OCI-LY1 (cell line): ENCODE measurements around the gene ADGRG3.

ENCODE experiments used
- H2AFZ ChIP-seq: fragments of 200-600 bp; sonication (generic), shearing (Covaris generic); 2 replicates; pipeline ENCODE4 v1.6.0; 2014; ENCODE audit warnings: antibody characterized with exemption, mild to moderate bottlenecking, low read length
- H3F3A ChIP-seq: fragments of 200-600 bp; sonication (generic), shearing (Covaris generic); 2 replicates; pipeline ENCODE4 v1.6.0; 2014; ENCODE audit warnings: mild to moderate bottlenecking, antibody characterized with exemption, low read length, moderate library complexity; ENCODE audit not compliant: insufficient read depth
- H3K27ac ChIP-seq: fragments of 200-600 bp; sonication (generic); 2 replicates; pipeline ENCODE4 v1.5.1; 2014; ENCODE audit warnings: low read length, mixed run types, mild to moderate bottlenecking, low read depth; ENCODE audit not compliant: poor library complexity, severe bottlenecking
- H3K27me3 ChIP-seq: fragments of 200-600 bp; sonication (generic); 2 replicates; pipeline ENCODE4 v1.6.0; 2014; ENCODE audit warnings: antibody characterized with exemption, mild to moderate bottlenecking, low read length, moderate library complexity; ENCODE audit not compliant: insufficient read depth
- H3K36me3 ChIP-seq: fragments of 200-600 bp; sonication (generic); 2 replicates; pipeline ENCODE4 v1.6.1; 2014; ENCODE audit warnings: mild to moderate bottlenecking, antibody characterized with exemption, low read length, moderate library complexity, mixed read lengths; ENCODE audit not compliant: insufficient read depth
- H3K4me1 ChIP-seq: fragments of 200-600 bp; sonication (generic); 2 replicates; pipeline ENCODE4 v1.5.1; 2014; ENCODE audit warnings: mild to moderate bottlenecking, low read length, moderate library complexity; ENCODE audit not compliant: insufficient read depth, severe bottlenecking
- H3K4me2 ChIP-seq: fragments of 200-600 bp; sonication (generic), shearing (Covaris generic); 2 replicates; pipeline ENCODE4 v1.6.1; 2014; ENCODE audit warnings: low read length
- H3K4me3 ChIP-seq: fragments of 200-600 bp; sonication (generic); 2 replicates; pipeline ENCODE4 v1.5.1; 2014; ENCODE audit warnings: low read length, low read depth, mild to moderate bottlenecking, mixed read lengths; ENCODE audit not compliant: poor library complexity, severe bottlenecking
- H3K79me2 ChIP-seq: fragments of 200-600 bp; shearing (Covaris generic); 2 replicates; pipeline ENCODE4 v1.6.1; 2016; ENCODE audit warnings: mixed run types, low read length, mixed read lengths; ENCODE audit not compliant: insufficient read depth
- H3K9ac ChIP-seq: fragments of 200-600 bp; sonication (generic), shearing (Covaris generic); 2 replicates; pipeline ENCODE4 v1.6.1; 2014; ENCODE audit warnings: mild to moderate bottlenecking, low read length, mixed read lengths
- H3K9me2 ChIP-seq: fragments of 200-600 bp; sonication (generic), shearing (Covaris generic); 2 replicates; pipeline ENCODE4 v1.6.1; 2014; ENCODE audit warnings: low read depth, mild to moderate bottlenecking, low read length, mixed read lengths
- H3K9me3 ChIP-seq: fragments of 200-600 bp; shearing (Covaris generic); 2 replicates; pipeline ENCODE4 v1.6.1; 2014; ENCODE audit warnings: low read length, mixed read lengths
- H4K20me1 ChIP-seq: fragments of 200-600 bp; sonication (generic), shearing (Covaris generic); 2 replicates; pipeline ENCODE4 v1.6.0; 2016; ENCODE audit warnings: mild to moderate bottlenecking, low read length; ENCODE audit not compliant: insufficient read depth
- EZH2 ChIP-seq: fragments of 200-600 bp; sonication (generic), shearing (Covaris generic); IDR thresholded peaks from 2 replicates; pipeline ENCODE4 v1.8.0; 2017; ENCODE audit warnings: borderline replicate concordance, mixed run types, mild to moderate bottlenecking, antibody characterized with exemption, low read length, moderate library complexity, mixed read lengths
- TF ChIP-seq, protein P1 (sequence below): fragments of 200-600 bp; sonication (generic), shearing (Covaris generic); IDR thresholded peaks from 2 replicates; pipeline ENCODE4 v1.5.1; 2017; ENCODE audit warnings: mild to moderate bottlenecking, antibody characterized with exemption, low read length, moderate library complexity, mixed read lengths

ADGRG3 gene

DNA sequence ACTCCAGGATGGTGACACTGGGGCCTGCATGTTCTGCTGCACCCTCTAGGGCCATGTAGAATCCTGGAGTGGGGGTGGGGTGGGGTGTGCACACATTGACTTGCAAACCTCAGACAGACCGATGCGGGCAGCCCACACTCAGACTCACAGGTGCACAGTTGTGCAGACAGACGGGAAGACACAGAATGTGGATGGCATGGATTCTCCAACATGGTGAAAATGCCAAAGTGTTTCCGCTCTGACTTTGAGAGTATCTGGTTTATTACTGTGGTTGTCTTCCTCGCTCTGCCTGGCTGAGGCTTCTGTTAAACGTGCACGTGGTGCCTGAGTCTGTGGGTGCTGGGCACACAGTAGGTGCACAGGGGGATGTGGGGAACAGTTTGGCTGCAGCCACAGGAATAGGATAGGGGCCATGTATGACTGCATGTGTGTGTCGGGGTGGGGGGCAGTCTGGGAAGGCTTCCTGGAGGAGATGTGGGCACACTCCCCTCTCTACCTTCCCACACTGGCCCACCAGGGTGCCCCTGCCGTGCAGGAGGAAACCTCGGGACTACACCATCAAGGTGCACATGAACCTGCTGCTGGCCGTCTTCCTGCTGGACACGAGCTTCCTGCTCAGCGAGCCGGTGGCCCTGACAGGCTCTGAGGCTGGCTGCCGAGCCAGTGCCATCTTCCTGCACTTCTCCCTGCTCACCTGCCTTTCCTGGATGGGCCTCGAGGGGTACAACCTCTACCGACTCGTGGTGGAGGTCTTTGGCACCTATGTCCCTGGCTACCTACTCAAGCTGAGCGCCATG, 9.0 kb upstream of the ADGRG3 start:
- Histone ChIP-seq H3K9me2 (no peaks in the 10 kb centered on the region), H3K27ac (no peak overlapping the region), H3F3A (no peaks in the 10 kb centered on the region), H3K9me3 (no peaks in the 10 kb centered on the region), H4K20me1 (no peaks in the 10 kb centered on the region), H3K9ac (no peak overlapping the region), H3K27me3 (0 out of 2 replicates have a peak, but pooled peaks cover 7% of the 10 kb centered on the region), H3K4me1 (no peaks in the 10 kb centered on the region), H2AFZ (no peak overlapping the region), H3K79me2 (no peaks in the 10 kb centered on the region), H3K36me3 (no peaks in the 10 kb centered on the region), H3K4me2 (no peak overlapping the region), H3K4me3 (no peak overlapping the region)
- TF ChIP-seq, protein P1, sequence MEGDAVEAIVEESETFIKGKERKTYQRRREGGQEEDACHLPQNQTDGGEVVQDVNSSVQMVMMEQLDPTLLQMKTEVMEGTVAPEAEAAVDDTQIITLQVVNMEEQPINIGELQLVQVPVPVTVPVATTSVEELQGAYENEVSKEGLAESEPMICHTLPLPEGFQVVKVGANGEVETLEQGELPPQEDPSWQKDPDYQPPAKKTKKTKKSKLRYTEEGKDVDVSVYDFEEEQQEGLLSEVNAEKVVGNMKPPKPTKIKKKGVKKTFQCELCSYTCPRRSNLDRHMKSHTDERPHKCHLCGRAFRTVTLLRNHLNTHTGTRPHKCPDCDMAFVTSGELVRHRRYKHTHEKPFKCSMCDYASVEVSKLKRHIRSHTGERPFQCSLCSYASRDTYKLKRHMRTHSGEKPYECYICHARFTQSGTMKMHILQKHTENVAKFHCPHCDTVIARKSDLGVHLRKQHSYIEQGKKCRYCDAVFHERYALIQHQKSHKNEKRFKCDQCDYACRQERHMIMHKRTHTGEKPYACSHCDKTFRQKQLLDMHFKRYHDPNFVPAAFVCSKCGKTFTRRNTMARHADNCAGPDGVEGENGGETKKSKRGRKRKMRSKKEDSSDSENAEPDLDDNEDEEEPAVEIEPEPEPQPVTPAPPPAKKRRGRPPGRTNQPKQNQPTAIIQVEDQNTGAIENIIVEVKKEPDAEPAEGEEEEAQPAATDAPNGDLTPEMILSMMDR, result no peak
- no peak for TF ChIP-seq EZH2

DNA sequence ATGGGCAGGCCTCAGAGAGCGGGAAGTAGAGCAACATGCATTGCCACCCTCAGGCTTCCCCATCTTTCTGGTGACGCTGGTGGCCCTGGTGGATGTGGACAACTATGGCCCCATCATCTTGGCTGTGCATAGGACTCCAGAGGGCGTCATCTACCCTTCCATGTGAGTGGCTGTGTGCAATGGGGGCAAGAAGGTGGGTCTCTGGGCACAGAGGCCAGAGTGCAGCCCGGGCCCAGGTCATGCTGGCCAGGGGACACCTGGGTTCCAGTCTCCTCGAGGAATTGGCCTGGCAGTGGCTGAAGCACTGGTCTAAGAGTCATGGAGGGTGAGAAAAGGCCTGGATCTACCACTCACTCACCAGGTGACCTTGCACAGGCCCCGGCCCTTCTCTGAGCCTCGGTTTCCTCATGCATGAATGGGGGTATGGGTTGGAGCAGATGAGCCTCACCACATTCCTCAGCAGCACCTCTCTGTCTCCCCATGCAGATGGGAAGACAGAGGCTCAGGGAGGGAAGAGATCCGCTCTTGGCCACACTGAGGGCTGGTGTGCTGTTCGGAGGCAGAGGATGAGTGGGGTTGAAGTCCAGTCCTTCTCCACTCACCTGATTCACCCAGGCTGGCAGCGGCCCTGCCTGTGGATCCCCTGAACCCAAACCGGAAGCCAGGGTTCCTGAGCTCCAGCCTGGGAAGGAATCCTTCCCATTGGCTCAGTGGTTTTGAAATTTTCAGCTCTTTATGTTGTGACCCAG, 7.2 kb upstream of the ADGRG3 start:
- Histone ChIP-seq H3K27ac (no peak overlapping the region), H3K27me3 (0 out of 2 replicates have a peak, but pooled peaks cover 4% of the 10 kb centered on the region), H3K9ac (no peak overlapping the region), H3K36me3 (no peaks in the 10 kb centered on the region), H4K20me1 (no peaks in the 10 kb centered on the region), H3K9me3 (no peaks in the 10 kb centered on the region), H2AFZ (no peak overlapping the region), H3F3A (no peaks in the 10 kb centered on the region), H3K79me2 (no peaks in the 10 kb centered on the region), H3K4me1 (no peaks in the 10 kb centered on the region), H3K9me2 (no peaks in the 10 kb centered on the region), H3K4me3 (no peak overlapping the region), H3K4me2 (no peak overlapping the region)
- TF ChIP-seq, protein P1, result no peak
- TF ChIP-seq EZH2, result no peak

DNA sequence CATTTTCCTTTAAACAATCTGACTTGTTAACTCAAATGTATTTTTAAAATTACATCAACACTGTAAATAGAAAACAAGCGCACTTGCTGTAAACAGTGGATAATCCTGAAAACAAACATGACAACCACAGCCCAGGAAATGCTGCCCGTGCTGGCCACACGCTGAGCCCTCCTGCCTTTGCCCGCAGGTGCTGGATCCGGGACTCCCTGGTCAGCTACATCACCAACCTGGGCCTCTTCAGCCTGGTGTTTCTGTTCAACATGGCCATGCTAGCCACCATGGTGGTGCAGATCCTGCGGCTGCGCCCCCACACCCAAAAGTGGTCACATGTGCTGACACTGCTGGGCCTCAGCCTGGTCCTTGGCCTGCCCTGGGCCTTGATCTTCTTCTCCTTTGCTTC, 6.6 kb upstream of the ADGRG3 start:
- Histone ChIP-seq H3K4me1 (no peaks in the 10 kb centered on the region), H3K79me2 (no peaks in the 10 kb centered on the region)

More for the DNA sequence above, 6.6 kb upstream of the ADGRG3 start:
- Histone ChIP-seq H3K4me2 (no peak overlapping the region), H3F3A (no peaks in the 10 kb centered on the region), H3K27ac (no peak overlapping the region), H3K9me2 (no peaks in the 10 kb centered on the region), H4K20me1 (no peaks in the 10 kb centered on the region), H3K9ac (no peak overlapping the region), H3K27me3 (no peaks in the 10 kb centered on the region), H3K4me3 (no peak overlapping the region), H3K9me3 (no peaks in the 10 kb centered on the region), H2AFZ (no peak overlapping the region), H3K36me3 (no peaks in the 10 kb centered on the region)
- TF ChIP-seq, protein P1, result no peak
- TF ChIP-seq EZH2, result no peak
